Chondrocyte (in vitro differentiated cells): ENCODE measurements around the gene RPUSD1. TPM values are rescaled to one million over a fixed set of nuclear protein-coding genes. Genes with fewer than 3 reads are reported as not detected.
"Not testable (repeated sequence)": the region's sequence is repeated elsewhere in the genome, so short reads cannot be mapped to it uniquely, and the experiment has no call there.

Experiments
- DNase-seq: peaks from one replicate; pipeline ENCODE4 v3.0.0; 2021; ENCODE audit warnings: mixed read lengths, low spot score
- H3K27ac Mint-ChIP-seq: one replicate; pipeline ENCODE4 v1.8.0; 2021; ENCODE audit warnings: mild to moderate bottlenecking, moderate library complexity, mixed read lengths; ENCODE audit not compliant: unreplicated experiment
- H3K27me3 Mint-ChIP-seq: 2 replicates; pipeline ENCODE4 v1.8.0; 2021; ENCODE audit warnings: low read depth, mixed read lengths
- H3K36me3 Mint-ChIP-seq: 2 replicates; pipeline ENCODE4 v1.8.0; 2021; ENCODE audit warnings: low read depth, mixed read lengths
- H3K4me1 Mint-ChIP-seq: 2 replicates; pipeline ENCODE4 v1.8.0; 2021; ENCODE audit warnings: low read depth, mild to moderate bottlenecking, mixed read lengths
- H3K4me3 Mint-ChIP-seq: one replicate; pipeline ENCODE4 v1.8.0; 2021; ENCODE audit warnings: mild to moderate bottlenecking, moderate library complexity, mixed read lengths; ENCODE audit not compliant: unreplicated experiment
- H3K9me3 Mint-ChIP-seq: 2 replicates; pipeline ENCODE4 v1.8.0; 2021; ENCODE audit warnings: low read depth, mixed read lengths
- CTCF ChIP-seq: fragments of 200-600 bp; sonication (generic); IDR thresholded peaks from 2 replicates; pipeline ENCODE4 v1.5.0; 2021; ENCODE audit warnings: antibody characterized with exemption, mild to moderate bottlenecking, moderate library complexity
- total RNA-seq: library from RNA; stranded (reverse); gene quantifications from 3 replicates; pipeline ENCODE4 v1.2.1, GENCODE V29; 2021

RPUSD1 gene
- total RNA-seq, 1 donor from 2014 or later = 19.6 TPM

DNA sequence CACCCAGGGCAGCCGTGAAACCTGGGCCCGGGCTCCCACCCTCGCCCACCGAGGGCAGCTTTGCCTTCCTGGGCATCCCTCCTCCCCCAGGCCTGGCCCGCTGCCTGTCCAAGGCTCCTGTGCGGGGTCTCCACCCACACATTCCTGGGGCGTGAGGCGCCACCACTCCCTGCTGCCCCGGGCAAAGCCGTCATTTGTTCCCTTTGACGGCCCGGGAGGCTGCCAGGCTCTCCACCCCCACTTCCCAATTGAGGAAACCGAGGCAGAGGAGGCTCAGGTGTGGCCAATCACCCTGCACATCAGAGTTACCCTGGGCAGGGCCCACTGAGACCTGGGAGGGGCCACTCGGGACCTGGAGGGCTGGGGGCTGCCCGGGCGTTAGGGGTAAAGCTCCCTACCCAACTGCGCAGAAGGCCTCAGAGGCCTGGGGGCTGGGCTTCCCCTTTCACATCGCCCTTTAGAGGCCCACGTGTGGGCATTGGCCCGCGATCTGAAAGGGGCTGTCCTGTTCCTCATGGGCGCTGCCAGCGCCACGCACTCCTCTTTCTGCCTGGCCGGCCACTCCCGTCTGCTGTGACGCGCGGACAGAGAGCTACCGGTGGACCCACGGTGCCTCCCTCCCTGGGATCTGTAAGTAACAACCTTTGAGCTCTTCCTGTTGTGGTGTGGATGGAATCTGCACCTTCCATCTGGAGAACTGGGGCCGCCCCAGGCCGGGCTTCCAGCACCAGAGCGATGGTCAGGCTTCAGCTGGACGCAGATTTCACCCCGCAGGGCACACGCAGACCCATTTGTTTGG, 27.4 kb downstream of the RPUSD1 start, which contains the start of gene MSLN:
MSLN (plus strand) TSS at position 190 of the 799 bp plus-strand sequence. CDS start 1,947 bp downstream, outside the sequence.
- H3K9me3 Mint-ChIP-seq = peaks cover 5% of the 10 kb centered on the region
- H3K4me3 Mint-ChIP-seq = no peak within 1 kb of the TSS
- no peak for TF ChIP-seq CTCF
- H3K36me3 Mint-ChIP-seq = no peaks in the 10 kb centered on the region
- H3K27me3 Mint-ChIP-seq = peaks cover 5% of the 10 kb centered on the region
- H3K27ac Mint-ChIP-seq = no peak within 1 kb of the TSS
- DNase-seq = peak; percentile 87
- H3K4me1 Mint-ChIP-seq = no peaks in the 10 kb centered on the region

- DNase-seq = no peak
- Mint-ChIP-seq H3K4me3 (no peak overlapping the region), H3K36me3 (no peaks in the 10 kb centered on the region), H3K27me3 (peaks cover 5% of the 10 kb centered on the region), H3K9me3 (peaks cover 5% of the 10 kb centered on the region), H3K4me1 (no peaks in the 10 kb centered on the region), H3K27ac (no peak overlapping the region)
- no peak for TF ChIP-seq CTCF
Observed at GRCh38 chr16:760065-760464, 28.1 kb downstream of the RPUSD1 start.

DNA sequence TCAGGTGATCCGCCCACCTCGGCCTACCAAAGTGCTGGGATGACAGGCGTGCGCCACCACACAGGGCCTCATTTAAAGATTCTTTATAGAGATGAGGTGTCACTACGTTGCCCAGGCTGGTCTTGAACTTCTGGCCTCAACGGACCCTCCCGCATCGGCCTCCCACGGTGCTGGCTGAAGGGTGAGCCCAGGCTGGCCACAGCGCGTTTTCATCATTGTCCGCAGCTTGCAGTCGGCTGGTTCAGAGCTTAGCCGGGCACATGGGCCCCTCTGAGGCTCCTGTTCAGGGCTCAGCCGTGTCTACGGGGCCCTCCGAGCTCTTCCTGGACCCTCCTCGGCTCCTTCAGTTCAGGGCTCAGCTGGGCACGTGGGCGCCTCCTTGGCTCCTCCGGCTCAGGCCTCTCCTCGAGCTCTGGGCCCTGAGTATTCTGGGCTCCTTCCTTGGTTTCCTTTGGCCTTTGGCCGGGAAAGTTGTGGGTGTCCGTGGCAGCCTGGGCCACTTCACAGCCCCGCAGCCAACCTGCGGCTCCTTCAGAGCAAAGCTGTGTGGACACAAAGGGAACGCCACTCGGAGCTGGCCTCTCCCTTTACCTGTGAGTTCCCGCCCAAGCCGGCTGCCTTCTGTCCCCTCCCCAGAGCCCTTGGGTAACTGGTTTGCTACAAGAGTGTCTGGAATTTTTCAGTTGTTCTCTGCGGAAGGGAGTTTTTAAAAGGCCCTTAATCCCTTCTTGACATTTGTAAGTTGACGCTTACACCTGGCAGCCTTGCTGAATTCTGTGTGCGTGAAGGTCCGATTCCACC, 28.9 kb downstream of the RPUSD1 start:
- TF ChIP-seq CTCF = no peak
- peaks cover 5% of the 10 kb centered on the region for H3K27me3 Mint-ChIP-seq
- peak; percentile 82 for DNase-seq
- H3K4me1 Mint-ChIP-seq = no peaks in the 10 kb centered on the region
- H3K27ac Mint-ChIP-seq = no peak overlapping the region
- H3K4me3 Mint-ChIP-seq = no peak overlapping the region
- peaks cover 5% of the 10 kb centered on the region for H3K9me3 Mint-ChIP-seq
- H3K36me3 Mint-ChIP-seq = no peaks in the 10 kb centered on the region

DNA sequence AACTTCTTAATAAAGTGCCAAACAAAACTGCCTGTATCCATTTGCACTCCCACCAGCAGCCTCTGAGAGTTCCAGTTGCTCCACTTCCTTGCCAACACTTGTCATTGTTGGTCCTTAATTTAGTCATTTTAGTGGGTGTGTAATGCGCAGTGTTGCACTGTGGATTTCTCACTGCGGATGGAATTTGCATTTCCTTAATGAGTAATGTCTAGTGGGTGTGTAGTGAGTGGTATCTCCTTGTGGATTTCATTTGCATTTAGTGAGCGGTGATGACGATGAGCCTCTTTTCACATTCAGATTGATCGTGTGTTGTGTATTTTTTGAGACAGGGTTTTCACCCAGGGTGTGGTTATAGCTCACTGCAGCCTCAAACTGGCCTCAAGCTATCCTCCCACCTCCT, 31.8 kb downstream of the RPUSD1 start:
- DNase-seq = no peak
- Mint-ChIP-seq H3K27ac (no peak overlapping the region), H3K27me3 (peaks cover 10% of the 10 kb centered on the region), H3K4me3 (no peak overlapping the region), H3K36me3 (no peaks in the 10 kb centered on the region), H3K4me1 (no peaks in the 10 kb centered on the region), H3K9me3 (peaks cover 5% of the 10 kb centered on the region)
- no peak for TF ChIP-seq CTCF

- no peak for DNase-seq
- Mint-ChIP-seq H3K9me3 (peaks cover 5% of the 10 kb centered on the region), H3K4me1 (no peaks in the 10 kb centered on the region), H3K27ac (no peak overlapping the region), H3K36me3 (no peaks in the 10 kb centered on the region), H3K27me3 (peaks cover 13% of the 10 kb centered on the region), H3K4me3 (no peak overlapping the region)
- TF ChIP-seq CTCF = no peak
Observed at GRCh38 chr16:754656-755055, 33.5 kb downstream of the RPUSD1 start.

DNA sequence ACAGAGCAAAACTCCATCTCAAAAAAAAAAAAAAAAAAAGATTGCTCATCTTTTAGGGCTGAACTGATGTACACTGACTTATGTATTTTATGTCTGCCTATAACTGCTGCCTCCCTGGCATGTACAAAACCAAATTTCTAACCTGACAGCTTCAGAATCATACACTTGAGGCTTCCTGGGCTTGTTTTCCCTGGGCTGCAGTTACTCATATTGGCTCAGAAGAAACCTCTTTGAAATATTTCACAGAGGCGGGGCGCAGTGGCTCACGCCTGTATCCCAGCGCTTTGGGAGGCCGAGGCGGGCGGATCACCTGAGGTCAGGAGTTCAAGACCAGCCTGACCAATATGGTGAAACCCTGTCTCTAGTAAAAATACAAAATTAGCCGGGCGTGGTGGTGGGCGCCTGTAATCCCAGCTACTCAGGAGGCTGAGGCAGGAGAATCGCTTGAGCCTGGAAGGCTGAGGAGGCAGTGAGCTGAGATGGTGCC, 34.0 kb downstream of the RPUSD1 start:
- not testable (repeated sequence) for H3K36me3 Mint-ChIP-seq, H3K9me3 Mint-ChIP-seq, H3K4me1 Mint-ChIP-seq, H3K27ac Mint-ChIP-seq, H3K4me3 Mint-ChIP-seq, DNase-seq
- peaks cover 13% of the 10 kb centered on the region for H3K27me3 Mint-ChIP-seq
